Activated T-helper 1 cell treated with anti-CD3 and anti-CD28 coated beads, Interleukin-2, amount 50 U/mL, for 16 hours (primary cell): ENCODE measurements around the gene AIFM3.

ENCODE experiments used
- DNase-seq, 2 donors: peaks; one replicate each; pipeline ENCODE4 v3.0.0-alpha.2; 2020; ENCODE audit warnings: low read depth in 1 of 2, low spot score in 1 of 2

Gene AIFM3

GRCh38 chr22:20990184-20991180, 23.4 kb downstream of the AIFM3 start:
- DNase-seq: no peak

DNA sequence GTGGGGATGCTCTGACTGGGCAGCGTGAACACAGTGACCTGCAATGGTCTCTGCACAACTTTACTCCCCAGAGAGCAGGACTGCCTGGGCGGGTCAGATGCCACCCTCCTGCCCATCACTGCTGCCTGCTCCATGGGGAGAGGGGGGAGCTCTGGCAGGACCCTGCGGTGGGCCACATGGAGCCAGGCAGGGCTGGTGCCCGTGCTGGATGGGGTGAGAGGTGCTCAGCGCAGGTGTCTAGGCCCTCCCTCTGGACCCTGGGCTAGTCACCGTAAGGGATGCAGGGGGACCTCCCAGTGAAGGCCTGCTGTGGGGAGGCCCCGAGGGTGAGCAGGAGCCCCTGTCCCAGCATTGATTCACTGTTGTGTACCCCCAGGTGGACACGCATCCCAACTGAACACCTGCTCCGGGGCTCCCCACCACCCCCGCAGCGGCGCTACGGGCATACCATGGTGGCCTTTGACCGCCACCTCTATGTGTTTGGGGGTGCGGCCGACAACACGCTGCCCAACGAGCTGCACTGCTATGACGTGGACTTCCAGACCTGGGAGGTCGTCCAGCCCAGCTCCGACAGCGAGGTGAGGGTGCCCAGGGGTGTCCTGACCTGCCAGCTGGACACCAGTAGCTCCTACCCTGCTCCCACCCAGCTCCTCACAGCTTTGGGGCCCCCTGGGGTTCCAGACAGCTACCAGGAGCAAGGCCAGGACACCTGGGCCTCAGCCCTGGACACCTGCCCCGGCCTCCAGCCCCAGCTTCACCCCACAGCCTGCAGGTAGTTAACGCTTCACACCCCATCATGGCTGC, 24.4 kb downstream of the AIFM3 start:
- DNase-seq: no peak

DNA sequence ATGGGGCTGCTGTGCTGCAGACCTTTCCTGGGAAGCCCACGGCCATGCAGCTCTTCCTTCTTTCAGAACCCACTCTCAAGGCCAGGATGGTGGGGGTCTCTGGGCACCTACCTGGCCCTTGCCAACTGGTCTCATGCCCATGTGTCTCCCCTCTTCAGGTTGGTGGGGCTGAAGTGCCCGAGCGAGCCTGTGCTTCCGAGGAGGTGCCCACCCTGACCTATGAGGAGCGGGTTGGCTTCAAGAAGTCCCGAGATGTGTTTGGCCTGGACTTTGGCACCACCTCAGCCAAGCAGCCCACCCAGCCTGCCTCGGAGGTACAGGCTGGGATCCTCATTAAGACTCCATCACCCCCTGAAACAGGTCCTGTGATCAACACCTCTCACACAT, 25.0 kb downstream of the AIFM3 start:
- DNase-seq: no peak

DNA sequence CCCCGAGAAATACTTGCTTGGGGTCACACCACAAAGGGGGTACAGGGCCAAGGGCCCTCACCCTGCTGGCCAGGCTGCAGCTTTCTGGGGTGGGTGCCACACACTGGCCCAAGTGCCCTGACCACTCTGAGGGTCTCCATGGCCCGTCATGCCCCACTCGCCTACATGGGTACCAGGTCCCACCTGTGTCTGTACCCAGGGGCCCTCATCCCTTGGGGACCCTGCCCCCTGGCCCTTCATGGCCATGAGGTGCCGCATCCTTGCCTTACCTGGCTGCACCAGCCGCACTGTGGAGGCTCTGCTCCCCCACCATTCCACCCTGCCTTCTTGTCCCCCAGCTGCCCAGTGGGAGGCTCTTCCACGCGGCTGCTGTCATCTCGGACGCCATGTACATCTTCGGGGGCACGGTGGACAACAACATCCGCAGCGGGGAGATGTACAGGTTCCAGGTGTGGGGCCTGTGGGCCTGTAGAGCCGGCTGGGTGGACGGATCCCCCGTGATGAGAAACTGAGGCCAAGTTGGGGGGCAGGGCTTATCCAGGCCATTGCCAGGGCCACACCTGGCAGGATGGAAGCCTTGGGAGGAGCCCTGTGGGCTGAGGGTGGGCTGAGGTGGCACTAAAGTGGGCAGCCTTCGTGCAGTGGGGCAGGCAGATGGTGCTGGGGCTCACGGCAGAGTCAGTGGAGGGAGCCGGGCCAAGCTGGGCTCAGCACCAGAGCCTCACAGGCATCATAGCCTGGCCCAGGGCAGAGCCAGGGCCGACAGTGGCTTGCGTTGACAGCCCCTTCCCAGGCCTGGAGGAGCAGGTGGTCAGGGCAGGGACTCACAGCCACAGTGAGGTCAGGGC, 25.6 kb downstream of the AIFM3 start:
- DNase-seq: no peak

DNA sequence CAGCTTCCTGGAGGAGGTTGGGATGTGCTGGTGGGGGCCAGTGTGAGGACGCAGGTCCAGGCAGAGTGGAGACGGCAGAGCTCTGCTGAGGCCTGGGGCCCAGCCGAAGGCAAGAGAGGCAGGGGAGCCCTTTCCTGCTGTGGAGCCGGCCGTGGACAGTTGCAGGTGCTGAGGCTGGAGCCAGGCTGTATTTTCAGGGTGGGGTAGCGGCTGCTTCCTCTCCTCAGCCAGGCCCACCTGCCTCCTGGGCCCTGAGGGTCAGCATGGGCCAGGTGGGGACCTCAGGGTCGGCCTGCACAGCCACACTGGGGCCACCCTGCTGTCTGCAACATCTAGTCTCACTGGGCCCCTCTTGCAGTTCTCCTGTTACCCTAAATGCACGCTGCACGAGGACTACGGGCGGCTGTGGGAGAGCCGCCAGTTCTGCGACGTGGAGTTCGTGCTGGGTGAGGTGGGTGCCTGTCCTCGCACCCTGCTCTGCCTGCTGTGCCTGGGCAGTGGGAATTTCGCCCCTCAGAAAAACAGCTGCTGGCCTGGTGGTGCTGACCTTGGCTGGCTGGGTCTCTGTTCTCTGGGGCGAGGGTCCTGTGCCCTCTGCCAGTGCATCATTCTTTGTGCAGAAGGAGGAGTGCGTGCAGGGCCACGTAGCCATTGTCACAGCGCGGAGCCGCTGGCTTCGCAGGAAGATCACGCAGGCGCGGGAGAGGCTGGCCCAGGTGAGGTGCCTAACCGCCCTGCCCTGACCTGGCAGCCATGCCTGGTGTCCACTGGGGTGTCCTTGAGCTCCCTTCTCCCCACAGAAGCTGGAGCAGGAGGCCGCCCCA, 26.5 kb downstream of the AIFM3 start:
- no peak for DNase-seq

DNA sequence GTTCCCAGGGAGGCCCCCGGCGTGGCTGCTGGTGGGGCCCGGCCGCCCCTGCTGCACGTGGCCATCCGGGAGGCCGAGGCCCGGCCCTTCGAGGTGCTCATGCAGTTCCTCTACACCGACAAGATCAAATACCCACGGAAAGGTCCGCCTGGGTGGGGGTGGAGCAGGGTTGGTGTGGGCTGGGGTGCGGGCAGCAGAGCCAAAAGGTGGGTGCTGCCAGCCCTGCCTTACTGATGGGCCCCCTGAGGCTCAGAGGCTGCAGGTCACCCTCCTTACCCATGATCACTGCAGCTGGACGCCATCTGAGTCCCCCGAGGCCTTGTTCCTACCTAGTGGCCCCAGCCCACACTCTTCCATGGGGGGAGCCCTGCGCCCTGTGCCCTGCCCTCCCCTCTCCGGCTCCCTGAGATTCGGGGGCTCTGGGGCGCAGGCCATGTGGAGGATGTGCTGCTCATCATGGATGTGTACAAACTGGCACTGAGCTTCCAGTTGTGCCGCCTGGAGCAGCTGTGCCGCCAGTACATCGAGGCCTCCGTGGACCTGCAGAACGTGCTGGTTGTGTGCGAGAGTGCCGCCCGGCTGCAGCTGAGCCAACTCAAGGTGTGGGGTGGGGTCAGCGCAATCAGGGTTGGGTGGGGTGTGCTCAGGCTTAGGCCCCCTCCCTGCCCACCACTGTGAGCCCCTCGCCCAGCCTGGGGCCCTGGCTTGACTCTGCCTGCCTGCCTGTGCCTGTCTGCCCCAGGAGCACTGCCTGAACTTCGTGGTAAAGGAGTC, 27.3 kb downstream of the AIFM3 start:
- DNase-seq: no peak

DNA sequence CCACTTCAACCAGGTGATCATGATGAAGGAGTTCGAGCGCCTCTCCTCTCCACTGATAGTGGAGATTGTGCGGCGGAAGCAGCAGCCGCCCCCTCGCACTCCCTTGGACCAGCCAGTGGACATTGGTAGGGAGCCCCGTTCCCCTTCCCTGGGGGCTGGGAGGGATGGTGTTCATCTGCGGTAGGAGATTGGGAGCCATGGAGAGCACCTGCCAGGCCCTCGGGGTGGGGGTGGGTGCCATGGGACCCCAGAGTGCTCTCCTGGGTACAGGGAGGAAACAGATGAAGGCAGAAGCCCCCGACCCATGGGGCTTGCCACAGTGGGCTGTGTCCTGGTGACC, 27.8 kb downstream of the AIFM3 start:
- DNase-seq: no peak

- no peak for DNase-seq
These were observed 28.4 kb downstream of the AIFM3 start for GRCh38 chr22:20995329-20996030.

DNA sequence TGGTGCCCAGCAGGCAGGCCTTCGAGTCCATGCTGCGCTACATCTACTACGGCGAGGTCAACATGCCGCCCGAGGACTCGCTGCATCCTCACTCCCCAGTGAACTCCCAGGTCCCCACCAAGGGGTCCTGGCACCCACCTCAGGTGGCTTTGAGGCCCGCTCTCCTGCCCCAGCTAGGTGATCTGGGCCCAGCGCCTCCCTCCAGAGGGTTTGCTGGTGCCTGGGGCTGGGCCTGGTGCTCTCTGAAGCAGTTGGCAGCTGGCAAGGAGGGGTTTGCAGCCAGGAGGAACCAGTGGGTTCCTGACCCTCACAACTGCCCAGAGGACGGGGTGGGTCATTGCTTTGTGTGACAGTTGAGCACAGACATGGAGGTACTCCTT, 29.0 kb downstream of the AIFM3 start:
- DNase-seq: no peak

DNA sequence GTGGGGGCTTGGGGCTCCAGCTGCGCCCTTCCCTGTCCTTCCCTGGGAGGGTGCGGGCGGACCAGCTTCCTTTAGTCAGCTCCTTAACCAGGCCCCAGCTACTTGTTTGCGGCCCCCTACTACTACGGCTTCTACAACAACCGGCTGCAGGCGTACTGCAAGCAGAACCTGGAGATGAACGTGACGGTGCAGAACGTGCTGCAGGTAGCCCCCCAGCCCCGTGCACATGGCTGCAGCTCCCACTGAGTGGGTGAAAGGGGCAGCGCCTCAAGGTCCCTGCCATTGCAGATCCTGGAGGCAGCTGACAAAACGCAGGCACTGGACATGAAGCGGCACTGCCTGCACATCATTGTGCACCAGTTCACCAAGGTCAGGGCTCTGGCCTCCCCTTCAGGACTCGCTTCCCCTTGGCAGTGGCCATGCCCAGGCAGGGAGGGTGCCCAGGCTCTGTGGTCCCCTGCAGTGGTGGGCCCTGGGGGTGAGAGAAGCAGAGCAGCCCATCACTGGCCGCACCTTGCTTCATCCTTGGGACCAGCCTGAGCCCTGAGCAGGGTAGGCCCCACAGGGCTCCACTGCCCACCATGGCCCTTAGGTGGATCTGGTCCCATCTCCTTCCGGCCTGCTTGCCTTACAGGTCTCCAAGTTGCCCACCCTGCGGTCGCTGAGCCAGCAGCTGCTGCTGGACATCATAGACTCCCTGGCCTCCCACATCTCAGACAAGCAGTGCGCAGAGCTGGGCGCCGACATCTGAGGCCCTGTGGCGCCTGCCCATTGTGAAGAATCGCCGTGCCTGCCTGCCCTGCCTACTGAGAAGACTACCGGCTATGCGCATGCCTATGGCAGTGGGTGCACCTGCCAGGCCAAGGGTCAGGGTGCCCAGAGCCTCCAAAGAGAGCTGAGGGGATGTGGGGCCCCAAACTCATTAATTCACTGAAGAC, 29.8 kb downstream of the AIFM3 start:
- no peak for DNase-seq

- DNase-seq: no peak
These were observed 30.6 kb downstream of the AIFM3 start for GRCh38 chr22:20997536-20998257.

DNA sequence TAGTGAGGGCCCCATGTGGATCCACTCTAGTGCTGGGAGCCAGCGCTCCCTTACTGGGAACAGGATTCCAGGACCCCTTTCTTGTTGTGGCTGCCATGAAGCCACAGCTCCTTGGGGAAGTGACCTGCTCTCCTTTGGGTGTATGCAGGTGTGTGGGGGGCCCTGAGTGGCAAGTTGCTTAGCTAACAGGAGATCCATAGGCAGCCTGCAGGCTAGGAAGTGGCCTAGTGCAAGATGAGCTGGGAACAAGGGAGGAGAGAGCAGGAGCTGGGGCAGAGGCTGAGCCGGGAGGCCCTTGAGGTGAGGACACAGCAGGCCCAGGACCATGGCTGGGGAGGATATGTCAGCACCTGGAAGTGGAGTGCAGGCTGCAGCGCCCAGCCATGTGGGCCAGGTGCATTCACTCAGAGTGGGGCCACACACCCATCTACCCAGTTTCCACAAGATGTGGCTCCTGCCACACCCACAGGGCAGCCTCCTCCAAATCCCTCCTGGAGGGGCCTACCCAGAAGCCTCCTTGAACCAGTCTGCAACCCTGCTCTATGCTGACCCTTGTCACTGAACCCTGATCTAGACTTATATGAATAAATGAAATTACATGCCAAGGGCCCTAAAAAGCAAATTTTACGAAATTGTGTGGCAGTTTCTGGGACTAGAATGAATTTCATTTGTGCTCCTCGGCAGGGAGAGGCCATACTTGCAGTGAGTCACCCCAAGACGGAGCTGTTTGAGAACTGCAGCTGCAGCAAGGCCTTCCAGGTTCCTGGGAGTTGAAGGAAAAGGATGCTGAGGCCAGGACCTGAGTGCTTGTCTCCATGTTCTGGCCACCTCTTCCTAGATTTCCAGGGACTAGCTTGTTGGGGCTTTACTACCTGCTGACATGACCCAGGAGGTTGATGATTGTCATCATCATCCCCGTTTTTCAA, 31.6 kb downstream of the AIFM3 start:
- no peak for DNase-seq

DNA sequence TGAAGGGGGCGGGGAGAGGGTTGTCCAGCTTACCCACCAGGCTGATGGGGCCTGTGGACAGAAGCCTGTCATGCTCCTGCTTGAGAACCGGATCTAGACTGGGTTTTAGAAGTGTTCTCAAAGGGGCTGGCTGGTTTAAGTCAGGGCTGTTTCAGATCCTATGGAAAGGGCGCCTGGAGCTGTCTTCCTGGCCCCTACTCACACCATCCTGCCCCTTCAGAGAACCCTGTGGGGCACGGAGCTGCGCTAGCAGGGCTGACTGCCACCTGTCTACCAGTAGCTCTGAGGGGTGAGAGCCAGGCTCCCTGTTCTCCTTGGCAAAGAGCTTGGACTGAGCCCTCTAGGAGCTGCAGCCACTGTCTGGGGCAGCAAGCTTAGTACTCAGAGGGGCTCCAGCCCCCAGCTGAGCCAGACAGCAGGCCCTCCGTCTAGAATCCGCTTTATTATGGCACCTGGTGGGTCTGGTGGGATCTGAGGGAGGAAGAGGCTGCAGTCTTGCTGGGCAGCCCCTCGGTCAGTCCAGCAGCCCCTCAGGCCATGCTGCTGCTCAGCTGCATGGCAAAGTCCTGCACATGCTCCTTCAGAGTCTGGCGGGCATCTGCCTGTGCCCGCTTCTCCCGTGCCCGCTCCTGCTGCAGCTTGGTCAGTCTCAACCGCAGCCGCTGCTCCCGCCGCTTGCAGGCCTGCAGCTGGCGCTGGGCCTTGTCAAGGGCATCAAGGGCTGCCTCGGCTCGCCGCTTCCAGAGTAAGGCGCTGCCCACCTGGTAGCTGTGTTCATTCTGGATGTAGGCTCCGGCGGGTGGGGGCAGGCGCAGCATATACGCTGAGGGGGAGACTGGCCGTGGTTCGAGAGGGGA, 32.5 kb downstream of the AIFM3 start:
- no peak for DNase-seq

GRCh38 chr22:21000207-21000986, 33.3 kb downstream of the AIFM3 start:
- no peak for DNase-seq
